ENCODE data around the gene NAV2.

Gene NAV2

GRCh38 chr11:19966441-19966840, 253.8 kb downstream of the NAV2 start:
- H3K27me3 ChIP-seq (ENCODE audit: control insufficient read depth, insufficient read depth, low read length) = no peaks in the 10 kb centered on the region
- no peak overlapping the region for H3K4me2 ChIP-seq (ENCODE audit: low read length)
- no peaks in the 10 kb centered on the region for H3K9me3 ChIP-seq (replicated peaks; ENCODE audit: low read length)
- no peak overlapping the region for H3K9ac ChIP-seq (ENCODE audit: low read depth, low read length)
- H3K36me3 ChIP-seq (ENCODE audit: insufficient read depth, low read length) = peaks cover 78% of the 10 kb centered on the region
- peaks cover 6% of the 10 kb centered on the region for H3K4me1 ChIP-seq (ENCODE audit: control insufficient read depth, insufficient read depth, low read length)
- H3K4me3 ChIP-seq (ENCODE audit: low read length) = no peak overlapping the region

- Histone ChIP-seq H3K9me3 (replicated peaks; ENCODE audit: low read length) (no peaks in the 10 kb centered on the region), H3K4me1 (ENCODE audit: control insufficient read depth, insufficient read depth, low read length) (peaks cover 6% of the 10 kb centered on the region), H3K9ac (ENCODE audit: low read depth, low read length) (no peak overlapping the region), H3K36me3 (ENCODE audit: insufficient read depth, low read length) (peaks cover 76% of the 10 kb centered on the region), H3K27me3 (ENCODE audit: control insufficient read depth, insufficient read depth, low read length) (no peaks in the 10 kb centered on the region), H3K4me2 (ENCODE audit: low read length) (no peak overlapping the region), H3K4me3 (ENCODE audit: low read length) (no peak overlapping the region)
Measured at GRCh38 chr11:19966927-19967326, 254.3 kb downstream of the NAV2 start.

- H3K4me3 ChIP-seq (ENCODE audit: low read length) = no peak overlapping the region
- H3K4me1 ChIP-seq (ENCODE audit: control insufficient read depth, insufficient read depth, low read length) = peaks cover 6% of the 10 kb centered on the region
- no peak overlapping the region for H3K9ac ChIP-seq (ENCODE audit: low read depth, low read length)
- H3K9me3 ChIP-seq (replicated peaks; ENCODE audit: low read length) = no peaks in the 10 kb centered on the region
- H3K36me3 ChIP-seq (ENCODE audit: insufficient read depth, low read length) = peaks cover 77% of the 10 kb centered on the region
- no peaks in the 10 kb centered on the region for H3K27me3 ChIP-seq (ENCODE audit: control insufficient read depth, insufficient read depth, low read length)
- no peak overlapping the region for H3K4me2 ChIP-seq (ENCODE audit: low read length)
Measured at GRCh38 chr11:19967787-19968186, 255.2 kb downstream of the NAV2 start.

- Histone ChIP-seq H3K4me2 (ENCODE audit: low read length) (no peak overlapping the region), H3K36me3 (ENCODE audit: insufficient read depth, low read length) (peaks cover 77% of the 10 kb centered on the region), H3K4me1 (ENCODE audit: control insufficient read depth, insufficient read depth, low read length) (no peaks in the 10 kb centered on the region), H3K4me3 (ENCODE audit: low read length) (no peak overlapping the region), H3K9ac (ENCODE audit: low read depth, low read length) (no peak overlapping the region), H3K9me3 (replicated peaks; ENCODE audit: low read length) (no peaks in the 10 kb centered on the region), H3K27me3 (ENCODE audit: control insufficient read depth, insufficient read depth, low read length) (no peaks in the 10 kb centered on the region)
Measured at GRCh38 chr11:19968860-19969259, 256.2 kb downstream of the NAV2 start.

- Histone ChIP-seq H3K4me1 (ENCODE audit: control insufficient read depth, insufficient read depth, low read length) (no peaks in the 10 kb centered on the region), H3K36me3 (ENCODE audit: insufficient read depth, low read length) (peaks cover 68% of the 10 kb centered on the region), H3K9me3 (replicated peaks; ENCODE audit: low read length) (no peaks in the 10 kb centered on the region), H3K4me3 (ENCODE audit: low read length) (no peak overlapping the region), H3K27me3 (ENCODE audit: control insufficient read depth, insufficient read depth, low read length) (no peaks in the 10 kb centered on the region), H3K9ac (ENCODE audit: low read depth, low read length) (no peak overlapping the region), H3K4me2 (ENCODE audit: low read length) (no peak overlapping the region)
Measured at GRCh38 chr11:19970944-19971343, 258.3 kb downstream of the NAV2 start.

GRCh38 chr11:19972091-19972490, 259.5 kb downstream of the NAV2 start:
- Histone ChIP-seq H3K36me3 (ENCODE audit: insufficient read depth, low read length) (peaks cover 64% of the 10 kb centered on the region), H3K4me3 (ENCODE audit: low read length) (no peak overlapping the region), H3K27me3 (ENCODE audit: control insufficient read depth, insufficient read depth, low read length) (no peaks in the 10 kb centered on the region), H3K9ac (ENCODE audit: low read depth, low read length) (no peak overlapping the region), H3K4me2 (ENCODE audit: low read length) (no peak overlapping the region), H3K4me1 (ENCODE audit: control insufficient read depth, insufficient read depth, low read length) (no peaks in the 10 kb centered on the region), H3K9me3 (replicated peaks; ENCODE audit: low read length) (no peaks in the 10 kb centered on the region)

GRCh38 chr11:19972651-19973050, 260.0 kb downstream of the NAV2 start:
- Histone ChIP-seq H3K4me3 (ENCODE audit: low read length) (no peak overlapping the region), H3K4me2 (ENCODE audit: low read length) (no peak overlapping the region), H3K9me3 (replicated peaks; ENCODE audit: low read length) (no peaks in the 10 kb centered on the region), H3K9ac (ENCODE audit: low read depth, low read length) (no peak overlapping the region), H3K4me1 (ENCODE audit: control insufficient read depth, insufficient read depth, low read length) (no peaks in the 10 kb centered on the region), H3K36me3 (ENCODE audit: insufficient read depth, low read length) (peaks cover 63% of the 10 kb centered on the region), H3K27me3 (ENCODE audit: control insufficient read depth, insufficient read depth, low read length) (no peaks in the 10 kb centered on the region)

GRCh38 chr11:19973136-19973635, 260.5 kb downstream of the NAV2 start:
- H3K4me2 ChIP-seq (ENCODE audit: low read length) = no peak overlapping the region
- H3K27me3 ChIP-seq (ENCODE audit: control insufficient read depth, insufficient read depth, low read length) = no peaks in the 10 kb centered on the region
- peaks cover 3% of the 10 kb centered on the region for H3K4me1 ChIP-seq (ENCODE audit: control insufficient read depth, insufficient read depth, low read length)
- H3K36me3 ChIP-seq (ENCODE audit: insufficient read depth, low read length) = peaks cover 62% of the 10 kb centered on the region
- no peak overlapping the region for H3K9ac ChIP-seq (ENCODE audit: low read depth, low read length)
- H3K4me3 ChIP-seq (ENCODE audit: low read length) = no peak overlapping the region
- H3K9me3 ChIP-seq (replicated peaks; ENCODE audit: low read length) = no peaks in the 10 kb centered on the region

GRCh38 chr11:19974886-19975285, 262.2 kb downstream of the NAV2 start:
- Histone ChIP-seq H3K9me3 (replicated peaks; ENCODE audit: low read length) (no peaks in the 10 kb centered on the region), H3K9ac (ENCODE audit: low read depth, low read length) (no peak overlapping the region), H3K27me3 (ENCODE audit: control insufficient read depth, insufficient read depth, low read length) (no peaks in the 10 kb centered on the region), H3K4me1 (ENCODE audit: control insufficient read depth, insufficient read depth, low read length) (peaks cover 20% of the 10 kb centered on the region), H3K36me3 (ENCODE audit: insufficient read depth, low read length) (peaks cover 66% of the 10 kb centered on the region), H3K4me2 (ENCODE audit: low read length) (no peak overlapping the region), H3K4me3 (ENCODE audit: low read length) (no peak overlapping the region)

- H3K27me3 ChIP-seq (ENCODE audit: control insufficient read depth, insufficient read depth, low read length) = no peaks in the 10 kb centered on the region
- no peak overlapping the region for H3K4me2 ChIP-seq (ENCODE audit: low read length)
- H3K4me3 ChIP-seq (ENCODE audit: low read length) = no peak overlapping the region
- no peaks in the 10 kb centered on the region for H3K9me3 ChIP-seq (replicated peaks; ENCODE audit: low read length)
- H3K9ac ChIP-seq (ENCODE audit: low read depth, low read length) = no peak overlapping the region
- H3K36me3 ChIP-seq (ENCODE audit: insufficient read depth, low read length) = peaks cover 72% of the 10 kb centered on the region
- H3K4me1 ChIP-seq (ENCODE audit: control insufficient read depth, insufficient read depth, low read length) = peaks cover 25% of the 10 kb centered on the region
Measured at GRCh38 chr11:19975414-19975990, 262.9 kb downstream of the NAV2 start.

GRCh38 chr11:19976281-19976941, 263.8 kb downstream of the NAV2 start:
- Histone ChIP-seq H3K4me1 (ENCODE audit: control insufficient read depth, insufficient read depth, low read length) (peaks cover 33% of the 10 kb centered on the region), H3K4me3 (ENCODE audit: low read length) (no peak overlapping the region), H3K4me2 (ENCODE audit: low read length) (no peak overlapping the region), H3K36me3 (ENCODE audit: insufficient read depth, low read length) (peaks cover 70% of the 10 kb centered on the region), H3K9ac (ENCODE audit: low read depth, low read length) (no peak overlapping the region), H3K9me3 (replicated peaks; ENCODE audit: low read length) (no peaks in the 10 kb centered on the region), H3K27me3 (ENCODE audit: control insufficient read depth, insufficient read depth, low read length) (no peaks in the 10 kb centered on the region)

GRCh38 chr11:19977941-19978340, 265.3 kb downstream of the NAV2 start:
- Histone ChIP-seq H3K4me1 (ENCODE audit: control insufficient read depth, insufficient read depth, low read length) (peaks cover 43% of the 10 kb centered on the region), H3K9ac (ENCODE audit: low read depth, low read length) (no peak overlapping the region), H3K27me3 (ENCODE audit: control insufficient read depth, insufficient read depth, low read length) (no peaks in the 10 kb centered on the region), H3K9me3 (replicated peaks; ENCODE audit: low read length) (no peaks in the 10 kb centered on the region), H3K36me3 (ENCODE audit: insufficient read depth, low read length) (peaks cover 57% of the 10 kb centered on the region), H3K4me2 (ENCODE audit: low read length) (no peak overlapping the region), H3K4me3 (ENCODE audit: low read length) (no peak overlapping the region)

Measured in skeletal muscle satellite cell (primary cell).